Neural cell (in vitro differentiated cells): ENCODE measurements around the gene PITPNB.

Source experiments
- CTCF ChIP-seq: fragments of 450-650 bp; IDR thresholded peaks from 2 replicates; pipeline ENCODE4 v1.5.1; 2014; ENCODE audit warnings: antibody characterized with exemption, mild to moderate bottlenecking, moderate library complexity; ENCODE audit not compliant: poor library complexity, severe bottlenecking
- EP300 ChIP-seq: fragments of 450-650 bp; conservative IDR thresholded peaks from 2 replicates; pipeline ENCODE4 v1.6.1; 2014; ENCODE audit warnings: antibody characterized with exemption, mild to moderate bottlenecking, moderate library complexity; ENCODE audit not compliant: poor library complexity, severe bottlenecking
- EZH2 ChIP-seq: fragments of 200-600, 300-800 bp; shearing (Covaris generic), sonication (generic); IDR thresholded peaks from 2 replicates; pipeline ENCODE4 v1.6.1; 2014; ENCODE audit warnings: antibody characterized with exemption, low read length, borderline replicate concordance, mild to moderate bottlenecking; ENCODE audit not compliant: insufficient read depth, poor library complexity, severe bottlenecking
- POLR2AphosphoS5 ChIP-seq: IDR thresholded peaks from 2 replicates; pipeline ENCODE4 v1.6.1; 2012
- RAD21 ChIP-seq: fragments of 450-650 bp; conservative IDR thresholded peaks from 2 replicates; pipeline ENCODE4 v1.6.1; 2014; ENCODE audit warnings: antibody characterized with exemption, mild to moderate bottlenecking, moderate library complexity
- REST ChIP-seq: IDR thresholded peaks from 2 replicates; pipeline ENCODE4 v1.6.1; 2012; ENCODE audit warnings: borderline replicate concordance
- SMC3 ChIP-seq: fragments of 450-650 bp; conservative IDR thresholded peaks from 2 replicates; pipeline ENCODE4 v1.6.1; 2014; ENCODE audit warnings: antibody characterized with exemption, mild to moderate bottlenecking, moderate library complexity; ENCODE audit not compliant: poor library complexity
- TAF1 ChIP-seq: IDR thresholded peaks from 2 replicates; pipeline ENCODE4 v1.6.1; 2012; ENCODE audit warnings: low read depth

- TF ChIP-seq EP300: no peak
- TF ChIP-seq CTCF: no peak
- no peak for TF ChIP-seq REST
- no peak for TF ChIP-seq POLR2AphosphoS5
- TF ChIP-seq EZH2: no peak
- TF ChIP-seq RAD21: no peak
- no peak for TF ChIP-seq TAF1
- no peak for TF ChIP-seq SMC3
Observed at GRCh38 chr22:27949421-27949820, 30.4 kb upstream of the PITPNB start.
